HepG2 (cell line): ENCODE results near the gene NDE1. TPM values are rescaled to one million over a fixed set of nuclear protein-coding genes. Genes with fewer than 3 reads are reported as not detected.
A peak's percentile ranks its signal among the peaks of the same experiment; 100 is the strongest.

Source experiments
- DRAP1 ChIP-seq: IDR thresholded peaks from 2 replicates; pipeline ENCODE4 v1.6.1; 2016; ENCODE audit warnings: missing genetic modification reagents, missing compliant biosample characterization
- ETV5 ChIP-seq: IDR thresholded peaks from 2 replicates; pipeline ENCODE4 v1.6.1; 2018; ENCODE audit warnings: missing biosample characterization, missing genetic modification reagents, inconsistent platforms, borderline replicate concordance
- FOXA3 ChIP-seq: IDR thresholded peaks from 2 replicates; pipeline ENCODE4 v1.6.1; 2016; ENCODE audit warnings: missing genetic modification reagents, missing compliant biosample characterization
- GLI4 ChIP-seq: sonication (generic); formaldehyde crosslinking; IDR thresholded peaks from 2 replicates; pipeline ENCODE4 v1.5.1; 2020; ENCODE audit warnings: missing genetic modification reagents, mild to moderate bottlenecking, moderate library complexity, borderline replicate concordance
- HDAC2 ChIP-seq: sonication (generic); formaldehyde crosslinking; IDR thresholded peaks from 2 replicates; pipeline ENCODE4 v1.4.0; 2020; ENCODE audit warnings: missing genetic modification reagents
- KDM2A ChIP-seq: sonication (generic); formaldehyde crosslinking; IDR thresholded peaks from 2 replicates; pipeline ENCODE4 v1.4.0; 2020; ENCODE audit warnings: low read depth, missing genetic modification reagents, borderline replicate concordance
- KMT2B ChIP-seq: IDR thresholded peaks from 2 replicates; pipeline ENCODE4 v1.6.1; 2016; ENCODE audit warnings: missing genetic modification reagents, missing compliant biosample characterization
- MED8 ChIP-seq: sonication (generic); formaldehyde crosslinking; IDR thresholded peaks from 2 replicates; pipeline ENCODE4 v1.8.1; 2023; ENCODE audit warnings: mild to moderate bottlenecking, missing genetic modification reagents; ENCODE audit not compliant: insufficient replicate concordance
- NAIF1 ChIP-seq: sonication (generic); formaldehyde crosslinking; IDR thresholded peaks from 2 replicates; pipeline ENCODE4 v1.5.0; 2020; ENCODE audit warnings: mild to moderate bottlenecking, missing genetic modification reagents, borderline replicate concordance
- NR3C1 ChIP-seq: sonication (generic); formaldehyde crosslinking; IDR thresholded peaks from 2 replicates; pipeline ENCODE4 v1.4.0; 2020; ENCODE audit warnings: missing genetic modification reagents
- PHF20 ChIP-seq: sonication (generic); formaldehyde crosslinking; IDR thresholded peaks from 2 replicates; pipeline ENCODE4 v1.5.0; 2020; ENCODE audit warnings: mild to moderate bottlenecking, missing genetic modification reagents
- POLR2AphosphoS2 ChIP-seq: IDR thresholded peaks from 2 replicates; pipeline ENCODE4 v1.6.1; 2011; ENCODE audit warnings: low read depth, low read length, improper control_type of control experiment
- PRMT3 ChIP-seq: sonication (generic); formaldehyde crosslinking; IDR thresholded peaks from 2 replicates; pipeline ENCODE4 v1.8.1; 2022; ENCODE audit warnings: low read depth, mild to moderate bottlenecking, moderate library complexity, missing genetic modification reagents, borderline replicate concordance
- RBM22 ChIP-seq: fragments of 200-400 bp; formaldehyde crosslinking; optimal IDR thresholded peaks from 2 replicates; pipeline ENCODE3; 2017; ENCODE audit warnings: mild to moderate bottlenecking, low read length, moderate library complexity
- SMAD1 ChIP-seq: sonication (generic); formaldehyde crosslinking; IDR thresholded peaks from 2 replicates; pipeline ENCODE4 v1.4.0; 2020; ENCODE audit warnings: missing genetic modification reagents, low read depth, mild to moderate bottlenecking, borderline replicate concordance
- SMAD3 ChIP-seq: sonication (generic); formaldehyde crosslinking; IDR thresholded peaks from 2 replicates; pipeline ENCODE4 v1.4.0; 2020; ENCODE audit warnings: missing genetic modification reagents
- THAP11 ChIP-seq: IDR thresholded peaks from 2 replicates; pipeline ENCODE4 v1.6.1; 2016; ENCODE audit warnings: missing biosample characterization, missing genetic modification reagents
- TSC22D2 ChIP-seq: sonication (generic); formaldehyde crosslinking; IDR thresholded peaks from 2 replicates; pipeline ENCODE4 v1.5.1; 2020; ENCODE audit warnings: missing genetic modification reagents, mild to moderate bottlenecking, borderline replicate concordance
- ZBTB43 ChIP-seq: sonication (generic); formaldehyde crosslinking; conservative IDR thresholded peaks from 2 replicates; pipeline ENCODE4 v1.4.0; 2020; ENCODE audit warnings: missing genetic modification reagents
- ZGPAT ChIP-seq: IDR thresholded peaks from 2 replicates; pipeline ENCODE4 v1.6.1; 2016; ENCODE audit warnings: mild to moderate bottlenecking
- ZIK1 ChIP-seq: sonication (generic); formaldehyde crosslinking; IDR thresholded peaks from 2 replicates; pipeline ENCODE4 v1.5.0; 2020; ENCODE audit warnings: mild to moderate bottlenecking, low read depth, missing genetic modification reagents, borderline replicate concordance
- ZNF10 ChIP-seq: sonication (generic); formaldehyde crosslinking; IDR thresholded peaks from 2 replicates; pipeline ENCODE4 v1.4.0; 2020; ENCODE audit warnings: mild to moderate bottlenecking, low read depth, missing genetic modification reagents, borderline replicate concordance
- ZNF274 ChIP-seq: sonication (generic); formaldehyde crosslinking; IDR thresholded peaks from 2 replicates; pipeline ENCODE4 v1.5.1; 2020; ENCODE audit warnings: mild to moderate bottlenecking, missing genetic modification reagents
- ZNF337 ChIP-seq: sonication (generic); formaldehyde crosslinking; IDR thresholded peaks from 2 replicates; pipeline ENCODE4 v1.5.1; 2020; ENCODE audit warnings: missing genetic modification reagents, low read depth, mild to moderate bottlenecking, borderline replicate concordance
- ZNF564 ChIP-seq: sonication (generic); formaldehyde crosslinking; IDR thresholded peaks from 2 replicates; pipeline ENCODE4 v1.8.1; 2023; ENCODE audit warnings: mild to moderate bottlenecking, missing genetic modification reagents
- ZNF83 ChIP-seq: sonication (generic); formaldehyde crosslinking; IDR thresholded peaks from 2 replicates; pipeline ENCODE4 v1.4.0; 2020; ENCODE audit warnings: missing genetic modification reagents, mild to moderate bottlenecking, borderline replicate concordance
- ZZZ3 ChIP-seq: sonication (generic); formaldehyde crosslinking; IDR thresholded peaks from 2 replicates; pipeline ENCODE4 v1.4.0; 2020; ENCODE audit warnings: missing genetic modification reagents, mild to moderate bottlenecking, borderline replicate concordance
- polyA plus RNA-seq, 8 experiments: library from polyadenylated mRNA; depleted of rRNA in 3 of 8; stranded (reverse) in 7 of 8; unstranded in 1 of 8; fragments of >200 nt; fragmentation: Illumina TruSeq in 4 of 8; extraction: Trizol in 4 of 8; gene quantifications; 2 replicates each; pipeline versions ENCODE4 v1.2.1 to v1.2.3, GENCODE V29; 2011 to 2016; ENCODE audit warnings: low read depth in 4 of 8, missing spikeins in 1 of 8, mixed read lengths in 1 of 8; ENCODE audit not compliant: insufficient read depth in 1 of 8
- total RNA-seq, 5 experiments: library from RNA; depleted of rRNA; stranded (reverse); fragments of >200 nt; fragmentation: Illumina TruSeq; extraction: Trizol; gene quantifications; 2 replicates each; pipeline ENCODE4 v1.2.3, GENCODE V29; 2016; ENCODE audit warnings: low read depth in 1 of 5
- TF ChIP-seq, protein P1 (sequence below): sonication (generic); formaldehyde crosslinking; IDR thresholded peaks from 2 replicates; pipeline ENCODE4 v1.4.0; 2020; ENCODE audit warnings: mild to moderate bottlenecking, missing genetic modification reagents
- TF ChIP-seq, protein P2 (sequence below): sonication (generic); formaldehyde crosslinking; IDR thresholded peaks from 2 replicates; pipeline ENCODE4 v1.4.0; 2020; ENCODE audit warnings: missing genetic modification reagents

NDE1 gene
- total and polyA plus RNA-seq, 2 of the 13 experiments (the other 11 are each of a cell fraction or from before 2014, with no cell fraction given): 40.9 to 72.5 TPM

- TF ChIP-seq PRMT3 (CRISPR knock-in tag): no peak
- peak; percentile 76 for TF ChIP-seq KDM2A (CRISPR knock-in tag)
- no peak for TF ChIP-seq ZNF564
- no peak for TF ChIP-seq PHF20 (CRISPR knock-in tag)
- no peak for TF ChIP-seq ZNF274
- no peak for TF ChIP-seq POLR2AphosphoS2
- TF ChIP-seq KMT2B (CRISPR knock-in tag): peak; percentile 27; the same call in 1 of the 2 replicates
- TF ChIP-seq THAP11 (CRISPR knock-in tag): peak; percentile 64
- no peak for TF ChIP-seq TSC22D2 (CRISPR knock-in tag)
- TF ChIP-seq SMAD1 (CRISPR knock-in tag): no peak
- TF ChIP-seq ZNF83: no peak
- no peak; the same call in 1 of the 2 replicates for TF ChIP-seq DRAP1 (CRISPR knock-in tag)
- TF ChIP-seq MED8 (CRISPR knock-in tag): no peak
- TF ChIP-seq FOXA3 (CRISPR knock-in tag): peak; percentile 70
- TF ChIP-seq, protein P1, sequence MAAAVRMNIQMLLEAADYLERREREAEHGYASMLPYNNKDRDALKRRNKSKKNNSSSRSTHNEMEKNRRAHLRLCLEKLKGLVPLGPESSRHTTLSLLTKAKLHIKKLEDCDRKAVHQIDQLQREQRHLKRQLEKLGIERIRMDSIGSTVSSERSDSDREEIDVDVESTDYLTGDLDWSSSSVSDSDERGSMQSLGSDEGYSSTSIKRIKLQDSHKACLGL (CRISPR knock-in tag): no peak
- TF ChIP-seq ZNF337: no peak
- TF ChIP-seq ZGPAT: peak; percentile 65
- TF ChIP-seq, protein P2, sequence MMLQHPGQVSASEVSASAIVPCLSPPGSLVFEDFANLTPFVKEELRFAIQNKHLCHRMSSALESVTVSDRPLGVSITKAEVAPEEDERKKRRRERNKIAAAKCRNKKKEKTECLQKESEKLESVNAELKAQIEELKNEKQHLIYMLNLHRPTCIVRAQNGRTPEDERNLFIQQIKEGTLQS (CRISPR knock-in tag): peak; percentile 74; the same call in 1 of the 2 replicates
- peak; percentile 18; the same call in 1 of the 2 replicates for TF ChIP-seq ETV5 (CRISPR knock-in tag)
- no peak for TF ChIP-seq ZBTB43
- no peak for TF ChIP-seq ZIK1 (CRISPR knock-in tag)
- TF ChIP-seq RBM22: no peak
- 0 out of 2 replicates have a peak, but pooled peaks have one; percentile 23 for TF ChIP-seq NAIF1 (CRISPR knock-in tag)
- TF ChIP-seq NR3C1 (CRISPR knock-in tag): no peak
- TF ChIP-seq GLI4 (CRISPR knock-in tag): no peak
- TF ChIP-seq ZNF10 (CRISPR knock-in tag): no peak
- peak; percentile 48; the same call in 1 of the 2 replicates for TF ChIP-seq HDAC2 (CRISPR knock-in tag)
- no peak for TF ChIP-seq SMAD3 (CRISPR knock-in tag)
- TF ChIP-seq ZZZ3 (CRISPR knock-in tag): no peak
Observed at GRCh38 chr16:15682105-15682570, 32.1 kb downstream of the NDE1 start (continued).
